Activated naive CD8-positive, alpha-beta T cell treated with anti-CD3 and anti-CD28 coated beads, Interleukin-2, amount 10 ng/mL, durations not matched to agents 7 days and 5 days (primary cell): Measurements from ENCODE around the gene C2orf81. TPM values are rescaled to one million over a fixed set of nuclear protein-coding genes. Genes with fewer than 3 reads are reported as not detected.

ENCODE experiments used
- ATAC-seq: fragments of 150-1000 bp; cut with Tn5 transposase; one replicate; pipeline ENCODE4 v1.10.0; 2021; ENCODE audit warnings: low read depth, moderate library complexity
- POLR2A ChIA-PET: fragments of 350-600 bp; sonication (Branson Sonifier 250); formaldehyde crosslinking; loops from one replicate; lab custom pipeline; 2021; ENCODE audit warnings: antibody characterized with exemption; lab: Charles Lee
- DNase-seq: peaks from one replicate; pipeline ENCODE4 v3.0.0; 2021
- H3K27ac Mint-ChIP-seq: one replicate; pipeline ENCODE4 v1.8.0; 2022; ENCODE audit warnings: mild to moderate bottlenecking, mixed read lengths
- H3K27me3 Mint-ChIP-seq: one replicate; pipeline ENCODE4 v1.8.0; 2022; ENCODE audit warnings: mild to moderate bottlenecking, moderate library complexity, mixed read lengths
- H3K36me3 Mint-ChIP-seq: one replicate; pipeline ENCODE4 v1.8.0; 2021; ENCODE audit warnings: mild to moderate bottlenecking, mixed read lengths
- H3K4me1 Mint-ChIP-seq: one replicate; pipeline ENCODE4 v1.8.0; 2021; ENCODE audit warnings: mixed read lengths
- H3K4me3 Mint-ChIP-seq: one replicate; pipeline ENCODE4 v1.8.0; 2022; ENCODE audit warnings: mild to moderate bottlenecking, moderate library complexity, mixed read lengths
- H3K9me3 Mint-ChIP-seq: one replicate; pipeline ENCODE4 v1.8.0; 2021; ENCODE audit warnings: mixed read lengths
- total RNA-seq, 2 experiments: library from RNA; stranded (reverse); gene quantifications; one replicate each; pipeline ENCODE4 v1.2.3, GENCODE V29; 2021

The C2orf81 gene
- total RNA-seq, 2 experiments from 2014 or later: 3.7 to 5.8 TPM

DNA sequence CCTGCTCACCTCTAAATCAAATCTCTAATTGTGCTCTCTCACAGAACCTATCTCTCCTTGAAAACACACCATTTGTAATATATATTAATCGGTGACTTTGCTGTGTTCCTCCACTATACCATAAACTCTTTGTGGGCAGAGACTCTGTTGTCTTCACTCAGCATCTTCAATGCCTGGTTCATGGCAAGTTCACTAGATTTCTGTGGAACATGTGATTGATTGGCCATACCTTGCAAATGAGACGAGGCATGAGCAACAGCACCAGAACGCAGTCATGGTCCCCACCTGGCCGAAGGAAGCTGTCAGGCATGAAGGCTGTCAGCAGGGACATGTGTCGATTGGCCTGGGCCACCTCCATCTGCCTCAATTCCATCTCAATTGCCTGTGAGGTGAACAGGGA is 52.9 kb downstream of the C2orf81 start:
- Mint-ChIP-seq H3K9me3 (no peaks in the 10 kb centered on the region), H3K4me3 (no peak overlapping the region), H3K36me3 (peaks cover 20% of the 10 kb centered on the region), H3K27ac (no peak overlapping the region), H3K27me3 (no peaks in the 10 kb centered on the region), H3K4me1 (no peaks in the 10 kb centered on the region)
- DNase-seq: no peak
- POLR2A ChIA-PET: interaction anchor here (1.2 kb wide), 1 partner anchor 11 kb away, joined by 3 read pairs; no protein-coding TSS in a partner anchor
- no peak for ATAC-seq

DNA sequence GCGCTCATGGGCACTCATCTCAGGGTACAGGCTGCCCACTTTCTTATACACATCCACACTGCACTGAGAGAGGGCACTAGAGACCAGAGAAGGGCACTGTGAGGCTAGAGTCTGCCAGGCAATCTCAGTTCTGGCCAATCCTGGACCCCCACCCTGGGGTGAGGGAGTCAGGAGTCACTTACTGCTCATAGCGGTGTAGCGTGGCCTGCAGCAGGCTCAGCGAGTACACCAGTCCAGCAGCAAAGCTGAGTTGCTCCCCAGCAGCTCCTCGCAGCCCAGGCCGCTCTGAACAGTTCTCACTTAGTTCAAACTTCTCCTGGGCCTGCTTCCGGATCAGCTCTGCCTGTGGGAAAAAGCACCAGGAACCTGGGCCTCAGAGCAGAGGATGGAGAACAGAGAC is 53.6 kb downstream of the C2orf81 start:
- POLR2A ChIA-PET: interaction anchor here (1.2 kb wide), 1 partner anchor 10 kb away, joined by 3 read pairs; no protein-coding TSS in a partner anchor
- peaks cover 20% of the 10 kb centered on the region for H3K36me3 Mint-ChIP-seq
- H3K9me3 Mint-ChIP-seq: no peaks in the 10 kb centered on the region
- DNase-seq (no peak), ATAC-seq (no peak)
- H3K4me1 Mint-ChIP-seq: no peaks in the 10 kb centered on the region
- no peak overlapping the region for H3K4me3 Mint-ChIP-seq
- H3K27me3 Mint-ChIP-seq: no peaks in the 10 kb centered on the region
- no peak overlapping the region for H3K27ac Mint-ChIP-seq

DNA sequence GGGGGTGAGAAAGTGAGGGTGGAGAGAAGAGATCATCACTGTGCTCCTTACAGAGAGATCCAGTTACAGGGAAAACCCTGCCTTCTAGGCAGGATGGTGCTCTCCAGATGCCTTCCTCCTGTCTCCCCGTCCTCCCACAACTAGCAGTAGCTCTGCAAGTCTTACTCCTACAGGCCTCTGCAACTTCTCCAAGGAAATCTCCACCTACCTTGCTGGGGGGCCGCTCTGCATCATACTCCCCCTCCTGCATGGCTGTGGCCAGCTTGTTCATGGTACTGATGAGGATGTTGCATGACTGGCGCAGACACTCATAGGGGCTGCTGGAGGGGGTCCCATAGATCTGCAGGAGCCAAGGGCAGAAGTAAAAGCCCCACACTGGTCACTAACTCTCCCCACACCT is 55.4 kb downstream of the C2orf81 start:
- H3K4me3 Mint-ChIP-seq: no peak overlapping the region
- H3K9me3 Mint-ChIP-seq: no peaks in the 10 kb centered on the region
- H3K36me3 Mint-ChIP-seq: peaks cover 28% of the 10 kb centered on the region
- ATAC-seq (no peak), DNase-seq (no peak)
- H3K27me3 Mint-ChIP-seq: no peaks in the 10 kb centered on the region
- no peak overlapping the region for H3K27ac Mint-ChIP-seq
- POLR2A ChIA-PET: interaction anchor here (1.3 kb wide), 1 partner anchor 25 kb away, joined by 3 read pairs; no protein-coding TSS in a partner anchor
- H3K4me1 Mint-ChIP-seq: no peaks in the 10 kb centered on the region

DNA sequence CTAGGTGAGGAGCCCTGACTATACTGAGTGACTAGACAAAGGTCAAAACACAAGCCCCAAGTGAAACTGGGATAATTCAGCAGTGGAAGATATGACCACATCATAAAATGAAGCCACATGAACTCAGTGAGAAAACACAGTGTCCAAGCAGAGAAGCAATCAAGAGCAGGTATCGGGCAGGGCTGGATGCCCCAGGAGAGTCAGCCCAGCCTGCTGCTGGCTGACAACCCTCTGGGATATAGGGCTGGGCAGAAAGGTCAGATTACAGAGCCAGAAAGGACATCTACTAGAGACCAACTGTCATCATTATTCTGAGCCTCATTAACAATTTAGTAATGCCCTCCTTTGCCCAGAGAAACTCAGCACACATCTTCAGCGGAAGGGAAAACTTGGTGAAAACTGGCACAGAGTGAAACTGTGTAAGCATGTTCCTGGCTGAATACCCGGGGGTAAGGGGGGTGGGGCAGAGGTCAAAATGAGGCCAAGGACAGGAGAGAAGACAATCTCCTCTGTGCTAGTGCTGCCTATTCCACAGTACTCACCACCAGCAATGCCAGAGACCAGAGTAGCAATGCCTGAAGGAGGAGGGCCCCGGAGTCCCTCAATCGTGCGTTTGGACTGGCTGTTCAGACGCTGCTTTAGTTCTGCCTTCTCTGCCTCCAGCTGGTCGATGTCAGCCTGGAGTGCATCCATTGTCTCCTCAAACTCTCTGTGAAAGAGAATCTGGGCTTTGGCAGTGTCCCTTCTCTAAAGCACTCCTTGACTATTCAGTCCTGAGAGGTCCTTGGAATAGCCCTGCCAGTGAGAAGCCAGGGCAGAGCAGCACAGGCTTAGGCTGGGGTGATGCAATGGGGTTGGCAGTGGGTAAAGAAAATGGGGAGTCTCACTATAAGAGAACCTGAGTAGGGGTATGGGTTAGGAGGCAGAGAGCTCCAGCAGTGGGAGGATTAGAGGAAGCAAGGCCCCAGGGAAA is 56.6 kb downstream of the C2orf81 start:
- H3K36me3 Mint-ChIP-seq: peaks cover 27% of the 10 kb centered on the region

More for the DNA sequence above, 56.6 kb downstream of the C2orf81 start:
- Mint-ChIP-seq H3K4me1 (no peaks in the 10 kb centered on the region), H3K9me3 (no peaks in the 10 kb centered on the region), H3K27me3 (no peaks in the 10 kb centered on the region), H3K4me3 (no peak overlapping the region), H3K27ac (no peak overlapping the region)
- no peak for DNase-seq
- POLR2A ChIA-PET: interaction anchor here (1.3 kb wide), 1 partner anchor 27 kb away, joined by 3 read pairs; no protein-coding TSS in a partner anchor
- ATAC-seq: no peak

Other genes with a start within 250 kb of the C2orf81 start
- 100 to 1,000 TPM; 178 TPM for gene MOB1A, start 242.7 kb downstream of the C2orf81 start, total RNA-seq
- gene MTHFD2, start 223.0 kb downstream of the C2orf81 start, total RNA-seq: 100 to 1,000 TPM; 127 to 130 TPM
- gene SLC4A5, start 78.2 kb downstream of the C2orf81 start, total RNA-seq: 1 to 10 TPM; 3.6 to 6.6 TPM
- 100 to 1,000 TPM; 111 to 113 TPM for gene DCTN1, start 41.3 kb downstream of the C2orf81 start, total RNA-seq
- gene WDR54, start 111 bp upstream of the C2orf81 start, total RNA-seq: 10 to 100 TPM; 88.9 to 94.4 TPM
- gene RTKN, start 20.3 kb upstream of the C2orf81 start, total RNA-seq: 1 to 10 TPM in 1 of 2 experiments, under 1 TPM in 1; 0.80 to 1.8 TPM
- gene INO80B, start 33.5 kb upstream of the C2orf81 start, total RNA-seq: 10 to 100 TPM; 46.8 to 51.4 TPM
- gene WBP1, start 36.8 kb upstream of the C2orf81 start, total RNA-seq: 10 to 100 TPM; 66.8 to 69.6 TPM
- gene MOGS, start 43.8 kb upstream of the C2orf81 start, total RNA-seq: 10 to 100 TPM; 66.1 to 68.7 TPM
- 10 to 100 TPM; 91.6 to 92.1 TPM for gene MRPL53, start 51.1 kb upstream of the C2orf81 start, total RNA-seq
- 10 to 100 TPM; 36.8 to 37.1 TPM for gene CCDC142, start 61.4 kb upstream of the C2orf81 start, total RNA-seq
- 10 to 100 TPM; 44.1 to 46.2 TPM for gene TTC31, start 61.5 kb upstream of the C2orf81 start, total RNA-seq
- 1 to 10 TPM; 1.2 to 1.3 TPM for gene LBX2, start 78.0 kb upstream of the C2orf81 start, total RNA-seq
- 10 to 100 TPM; 35.9 to 40.1 TPM for gene PCGF1, start 86.1 kb upstream of the C2orf81 start, total RNA-seq
- under 1 TPM; 0.69 to 0.88 TPM for gene TLX2, start 92.8 kb upstream of the C2orf81 start, total RNA-seq
- under 1 TPM; 0.20 to 0.39 TPM for gene DQX1, start 104.6 kb upstream of the C2orf81 start, total RNA-seq
- 100 to 1,000 TPM; 126 to 127 TPM for gene AUP1, start 108.1 kb upstream of the C2orf81 start, total RNA-seq
- 10 to 100 TPM; 46.6 to 47.4 TPM for gene HTRA2, start 108.3 kb upstream of the C2orf81 start, total RNA-seq
- under 1 TPM; 0.42 to 0.62 TPM for gene LOXL3, start 132.3 kb upstream of the C2orf81 start, total RNA-seq
- gene DOK1, start 133.1 kb upstream of the C2orf81 start, total RNA-seq: 10 to 100 TPM; 37.7 to 38.3 TPM
- not detected for gene M1AP, start 226.7 kb upstream of the C2orf81 start, total RNA-seq
- gene SEMA4F, start 232.6 kb upstream of the C2orf81 start, total RNA-seq: 10 to 100 TPM in 1 of 2 experiments, 1 to 10 TPM in 1; 9.6 to 11.1 TPM